ENCODE measurements around the gene TSGA10. TPM values are rescaled to one million over a fixed set of nuclear protein-coding genes. Genes with fewer than 3 reads are reported as not detected.

TSGA10 gene
- total and polyA plus RNA-seq, 2 donors (not counting 3 experiments of a cell fraction or from before 2014, with no cell fraction given), result 0.12 to 2.7 TPM

DNA sequence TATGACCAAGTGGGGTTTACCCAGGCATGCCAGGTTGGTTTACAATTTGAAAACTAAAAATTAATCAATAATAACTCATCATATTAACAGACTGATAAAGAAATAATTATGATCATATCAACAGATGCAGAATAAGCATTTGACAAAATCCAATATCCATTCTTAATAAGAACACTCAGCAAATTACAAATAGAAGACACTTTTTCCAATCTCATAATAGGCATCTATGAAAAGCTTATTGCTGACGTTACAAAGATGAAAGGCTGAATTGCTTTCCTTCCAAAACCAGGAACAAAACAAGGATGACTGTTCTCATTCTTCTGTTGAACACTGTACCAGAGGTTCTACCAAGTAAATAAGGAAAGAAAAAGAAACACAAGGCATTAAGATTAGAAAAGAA lies 68.4 kb downstream of the TSGA10 start:
- DNase-seq (ENCODE audit: low read depth, low spot score) (no peak), FAIRE-seq (no peak)
- Histone ChIP-seq H4K20me1 (replicated peaks; ENCODE audit: control insufficient read depth, extremely low read depth, insufficient read depth, low read length) (no peaks in the 10 kb centered on the region), H3K27ac (ENCODE audit: insufficient read depth, low read depth, low read length) (no peak overlapping the region), H3K27me3 (ENCODE audit: control insufficient read depth in 2 of 2, insufficient read depth in 2 of 2, low read length in 2 of 2) (peaks cover 9 to 14% of the 10 kb centered on the region in 2 experiments), H3K4me1 (ENCODE audit: control insufficient read depth, extremely low read depth, insufficient read depth, low read length) (no peaks in the 10 kb centered on the region), H3K9me3 (replicated peaks; ENCODE audit: control insufficient read depth, insufficient read depth, low read length) (no peaks in the 10 kb centered on the region), H3K9ac (replicated peaks; ENCODE audit: extremely low read depth, insufficient read depth, low read length) (no peak overlapping the region), H2AFZ (ENCODE audit: low read depth, low read length) (no peak overlapping the region), H3K79me2 (ENCODE audit: control insufficient read depth, insufficient read depth, low read length) (no peaks in the 10 kb centered on the region), H3K36me3 (ENCODE audit: control insufficient read depth in 2 of 2, extremely low read depth in 1 of 2, insufficient read depth in 2 of 2, low read length in 2 of 2) (no peaks in the 10 kb centered on the region), H3K9me1 (replicated peaks; ENCODE audit: control insufficient read depth, extremely low read depth, insufficient read depth, low read length) (no peaks in the 10 kb centered on the region), H3K4me2 (ENCODE audit: insufficient read depth, low read length) (no peak overlapping the region), H3K4me3 (replicated peaks in 1 of 3; ENCODE audit: insufficient read depth in 1 of 3, low read depth in 1 of 3, low read length in 3 of 3) (no peak overlapping the region)
- TF ChIP-seq MYC (IDR thresholded peaks at IDR 0.05; ENCODE audit: low read depth, low read length) (no peak), EZH2 (IDR thresholded peaks at IDR 0.05; ENCODE audit: borderline replicate concordance, low read depth, low read length, severe bottlenecking) (no peak), GATA2 (IDR thresholded peaks at IDR 0.05; ENCODE audit: insufficient read depth, insufficient read length, low read depth, low read length) (no peak), POLR2AphosphoS5 (IDR thresholded peaks at IDR 0.05; ENCODE audit: insufficient read depth, low read depth, low read length) (no peak), POLR2A (IDR thresholded peaks at IDR 0.05; ENCODE audit: low read depth, low read length) (no peak), FOS (IDR thresholded peaks at IDR 0.05; ENCODE audit: borderline replicate concordance, insufficient read depth, low read length) (no peak), JUN (IDR thresholded peaks at IDR 0.05; ENCODE audit: borderline replicate concordance, insufficient read depth, insufficient read length, low read depth) (no peak)
- TF ChIP-seq, protein P1, sequence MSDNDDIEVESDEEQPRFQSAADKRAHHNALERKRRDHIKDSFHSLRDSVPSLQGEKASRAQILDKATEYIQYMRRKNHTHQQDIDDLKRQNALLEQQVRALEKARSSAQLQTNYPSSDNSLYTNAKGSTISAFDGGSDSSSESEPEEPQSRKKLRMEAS (IDR thresholded peaks at IDR 0.05; ENCODE audit: insufficient read depth, insufficient read length), result no peak
- TF ChIP-seq, protein P2, sequence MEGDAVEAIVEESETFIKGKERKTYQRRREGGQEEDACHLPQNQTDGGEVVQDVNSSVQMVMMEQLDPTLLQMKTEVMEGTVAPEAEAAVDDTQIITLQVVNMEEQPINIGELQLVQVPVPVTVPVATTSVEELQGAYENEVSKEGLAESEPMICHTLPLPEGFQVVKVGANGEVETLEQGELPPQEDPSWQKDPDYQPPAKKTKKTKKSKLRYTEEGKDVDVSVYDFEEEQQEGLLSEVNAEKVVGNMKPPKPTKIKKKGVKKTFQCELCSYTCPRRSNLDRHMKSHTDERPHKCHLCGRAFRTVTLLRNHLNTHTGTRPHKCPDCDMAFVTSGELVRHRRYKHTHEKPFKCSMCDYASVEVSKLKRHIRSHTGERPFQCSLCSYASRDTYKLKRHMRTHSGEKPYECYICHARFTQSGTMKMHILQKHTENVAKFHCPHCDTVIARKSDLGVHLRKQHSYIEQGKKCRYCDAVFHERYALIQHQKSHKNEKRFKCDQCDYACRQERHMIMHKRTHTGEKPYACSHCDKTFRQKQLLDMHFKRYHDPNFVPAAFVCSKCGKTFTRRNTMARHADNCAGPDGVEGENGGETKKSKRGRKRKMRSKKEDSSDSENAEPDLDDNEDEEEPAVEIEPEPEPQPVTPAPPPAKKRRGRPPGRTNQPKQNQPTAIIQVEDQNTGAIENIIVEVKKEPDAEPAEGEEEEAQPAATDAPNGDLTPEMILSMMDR (IDR thresholded peaks at IDR 0.05; ENCODE audit: extremely low read depth in 1 of 2, insufficient read depth in 1 of 2, low read depth in 1 of 2, low read length in 2 of 2), result no peak
- no TSS peak for BruUV-seq (replicated peaks)
- dilution Hi-C loops (cut with MboI; ENCODE audit: extremely low pct_ligation_motif_present, low sequenced_read_pairs) (no loop called here), intact Hi-C loops (cut with micrococcal nuclease) (loop anchor here (1.0 kb wide), 1 partner anchor 404 kb away; the partner anchor contains the start of gene REV1)
- POLR2A ChIA-PET, result no interaction called here
- CTCF ChIA-PET, result interaction anchor here (1.3 kb wide), 1 partner anchor 33 kb away, joined by 3 read pairs; no protein-coding TSS in a partner anchor

Data from endothelial cell of umbilical vein (primary cell).